CD4-positive, alpha-beta memory T cell (primary cell): ENCODE data around the gene CDC42. TPM values are rescaled to one million over a fixed set of nuclear protein-coding genes. Genes with fewer than 3 reads are reported as not detected.

Experiments
- CTCF ChIA-PET: fragments of 350-600 bp; sonication (Branson Sonifier 250); formaldehyde crosslinking; loops from one replicate; lab custom pipeline; 2021; ENCODE audit warnings: inconsistent platforms; ENCODE audit not compliant: partially characterized antibody; lab: Charles Lee
- POLR2A ChIA-PET: fragments of 350-600 bp; sonication (Branson Sonifier 250); formaldehyde crosslinking; loops from one replicate; lab custom pipeline; 2021; ENCODE audit not compliant: partially characterized antibody; lab: Charles Lee
- DNase-seq, 5 donors: peaks; one replicate each; pipeline versions ENCODE4 v3.0.0 to v3.0.0-alpha.2; 2020 to 2022; ENCODE audit warnings: mixed read lengths in 1 of 5
- H3K27ac ChIP-seq: one replicate; pipeline ENCODE4 v1.7.0; 2013; ENCODE audit warnings: low read depth, low read length
- H3K27me3 ChIP-seq: 2 replicates; pipeline ENCODE4 v1.7.0; 2013; ENCODE audit warnings: mild to moderate bottlenecking, low read length, moderate library complexity; ENCODE audit not compliant: insufficient read depth
- H3K36me3 ChIP-seq: 2 replicates; pipeline ENCODE4 v1.7.0; 2013; ENCODE audit warnings: mild to moderate bottlenecking, low read length, moderate library complexity; ENCODE audit not compliant: insufficient read depth
- H3K4me1 ChIP-seq: 2 replicates; pipeline ENCODE4 v1.7.0; 2013; ENCODE audit warnings: mild to moderate bottlenecking, low read length, moderate library complexity; ENCODE audit not compliant: insufficient read depth
- H3K4me3 ChIP-seq, 2 donors: one replicate each; pipeline ENCODE4 v1.7.0; 2013; ENCODE audit warnings: low read length in 2 of 2, mild to moderate bottlenecking in 1 of 2
- H3K9me3 ChIP-seq, 2 donors: one replicate each; pipeline ENCODE4 v1.7.0; 2013; ENCODE audit warnings: low read length in 2 of 2, control low read depth in 1 of 2; ENCODE audit not compliant: control insufficient read depth in 1 of 2
- H3K27ac Mint-ChIP-seq, 7 donors: one replicate each; pipeline ENCODE4 v1.8.0; 2020 to 2021; ENCODE audit warnings: mixed read lengths in 7 of 7, mild to moderate bottlenecking in 6 of 7, inconsistent platforms in 3 of 7, moderate library complexity in 3 of 7
- H3K27me3 Mint-ChIP-seq, 2 donors: one replicate each; pipeline ENCODE4 v1.8.0; 2020 to 2021; ENCODE audit warnings: mixed read lengths in 2 of 2
- H3K36me3 Mint-ChIP-seq, 2 donors: one replicate each; pipeline ENCODE4 v1.8.0; 2020 to 2021; ENCODE audit warnings: mixed read lengths in 2 of 2, inconsistent platforms in 1 of 2, mild to moderate bottlenecking in 1 of 2
- H3K4me1 Mint-ChIP-seq, 4 donors: one replicate each; pipeline ENCODE4 v1.8.0; 2020 to 2021; ENCODE audit warnings: mixed read lengths in 4 of 4, mild to moderate bottlenecking in 1 of 4
- H3K4me3 Mint-ChIP-seq, 8 donors: one replicate each; pipeline ENCODE4 v1.8.0; 2020 to 2021; ENCODE audit warnings: mixed read lengths in 8 of 8, mild to moderate bottlenecking in 7 of 8, moderate library complexity in 6 of 8, inconsistent platforms in 3 of 8
- H3K9me3 Mint-ChIP-seq, 8 donors: one replicate each; pipeline ENCODE4 v1.8.0; 2020 to 2021; ENCODE audit warnings: mixed read lengths in 8 of 8, mild to moderate bottlenecking in 5 of 8, inconsistent platforms in 3 of 8, moderate library complexity in 1 of 8
- intact Hi-C: fragments of 100-400 bp; cut with micrococcal nuclease; formaldehyde crosslinking; loops from one replicate; pipeline ENCODE4 v1.15.1; 2023
- polyA plus RNA-seq, 2 donors: library from polyadenylated mRNA; unstranded; fragments of 300-500 nt; fragmentation: Illumina TruSeq; gene quantifications; one replicate each; pipeline ENCODE4 v1.2.3, GENCODE V29; 2021
- total RNA-seq, 2 experiments: library from RNA; stranded (reverse); gene quantifications; one replicate each; pipeline ENCODE4 v1.2.3, GENCODE V29; 2021

The CDC42 gene
- total and polyA plus RNA-seq, 4 experiments from 2014 or later, result 159 to 320 (median 198) TPM

DNA sequence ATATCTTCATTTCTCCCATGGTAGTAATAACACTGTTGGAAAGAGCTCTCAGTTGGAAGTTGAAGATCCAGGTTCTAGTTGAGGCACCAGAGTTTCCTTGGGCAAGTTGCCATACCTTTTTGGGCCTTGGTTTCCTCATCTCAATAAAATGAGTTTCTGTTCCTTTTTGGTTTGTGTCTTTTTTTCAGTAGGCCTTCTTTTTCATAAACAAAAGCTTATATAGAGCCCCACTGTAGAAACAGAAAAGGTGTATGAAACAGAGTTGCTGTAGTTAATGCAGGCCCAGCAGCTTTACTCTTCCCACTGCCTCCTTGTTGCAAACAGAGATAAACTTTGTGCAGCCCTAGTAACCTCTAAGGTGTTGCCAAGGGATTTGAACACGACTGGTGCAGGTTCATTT, 48.7 kb downstream of the CDC42 start:
- H3K27me3 Mint-ChIP-seq, result no peaks in the 10 kb centered on the region
- peak overlapping the region in 1 of 8 donors; percentile 14 for H3K4me3 Mint-ChIP-seq
- ChIA-PET POLR2A (interaction anchor here (0.7 to 1.4 kb wide), 5 partner anchors 8 to 351 kb away, joined by 3 to 7 read pairs (median 4); no protein-coding TSS in a partner anchor), CTCF (interaction anchor here (0.9 to 1.6 kb wide), 3 partner anchors 9 to 77 kb away, joined by 3 to 5 read pairs (median 4); no protein-coding TSS in a partner anchor)
- intact Hi-C loops, result no loop called here
- Histone ChIP-seq H3K27ac (peak overlapping the region; percentile 6), H3K27me3 (no peaks in the 10 kb centered on the region), H3K4me1 (peaks cover 83% of the 10 kb centered on the region), H3K4me3 (no peak overlapping the region), H3K9me3 (no peaks in the 10 kb centered on the region), H3K36me3 (peaks cover 20% of the 10 kb centered on the region)
- no peak for DNase-seq
- no peaks in the 10 kb centered on the region for H3K9me3 Mint-ChIP-seq
- peaks cover 56 to 92% (median 74%) of the 10 kb centered on the region in 4 donors for H3K4me1 Mint-ChIP-seq
- H3K36me3 Mint-ChIP-seq, result peaks cover 17 to 61% of the 10 kb centered on the region in 2 donors
- peak overlapping the region; percentile 27 to 78 (median 59) for H3K27ac Mint-ChIP-seq

DNA sequence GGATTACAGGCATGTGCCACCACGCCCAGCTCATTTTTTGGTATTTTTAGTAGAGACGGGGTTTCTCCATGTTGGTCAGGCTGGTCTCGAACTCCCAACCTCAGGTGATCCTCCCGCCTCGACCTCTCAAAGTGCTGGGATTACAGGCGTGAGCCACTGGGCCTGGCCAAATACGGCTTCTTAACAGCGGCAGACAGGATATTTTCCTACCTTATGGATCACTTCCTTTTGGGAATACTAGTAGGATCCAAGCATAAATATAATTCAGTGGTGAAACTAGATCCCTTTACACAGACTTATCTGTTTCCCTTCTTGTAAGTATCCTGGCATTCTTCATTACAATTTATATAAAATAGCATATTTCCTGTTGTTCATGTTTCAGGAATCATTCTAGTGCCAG, 49.5 kb downstream of the CDC42 start:
- Mint-ChIP-seq H3K36me3 (peaks cover 16 to 55% of the 10 kb centered on the region in 2 donors), H3K4me1 (peaks cover 57 to 92% (median 78%) of the 10 kb centered on the region in 4 donors), H3K9me3 (no peaks in the 10 kb centered on the region), H3K27me3 (no peaks in the 10 kb centered on the region), H3K27ac (peak overlapping the region in 2 of 7 donors; percentile 22 to 80), H3K4me3 (no peak overlapping the region)
- no peak for DNase-seq
- Histone ChIP-seq H3K27ac (no peak overlapping the region), H3K4me1 (peaks cover 85% of the 10 kb centered on the region), H3K36me3 (peaks cover 15% of the 10 kb centered on the region), H3K4me3 (no peak overlapping the region), H3K27me3 (no peaks in the 10 kb centered on the region), H3K9me3 (no peaks in the 10 kb centered on the region)
- intact Hi-C loops, result no loop called here
- CTCF ChIA-PET, result no interaction called here
- POLR2A ChIA-PET, result interaction anchor here (0.7 to 2.1 kb wide), 3 partner anchors 9 to 77 kb away, joined by 3 to 8 read pairs (median 4); no protein-coding TSS in a partner anchor

- H3K9me3 ChIP-seq, result no peaks in the 10 kb centered on the region
- no peak overlapping the region for H3K4me3 ChIP-seq
- POLR2A ChIA-PET, result interaction anchor here (1.0 to 2.1 kb wide), 3 partner anchors 9 to 78 kb away, joined by 3 to 8 read pairs (median 4); no protein-coding TSS in a partner anchor
- H3K36me3 Mint-ChIP-seq, result peaks cover 8 to 50% of the 10 kb centered on the region in 2 donors
- CTCF ChIA-PET, result interaction anchor here (0.6 to 1.0 kb wide), 2 partner anchors 80 to 1022 kb away, joined by 3 to 4 read pairs; no protein-coding TSS in a partner anchor
- no peaks in the 10 kb centered on the region for H3K27me3 Mint-ChIP-seq
- H3K4me3 Mint-ChIP-seq, result peak overlapping the region in 3 of 8 donors; percentile 1 to 68 (median 42)
- H3K4me1 ChIP-seq, result peaks cover 85% of the 10 kb centered on the region
- H3K27ac ChIP-seq, result no peak overlapping the region
- no peaks in the 10 kb centered on the region for H3K9me3 Mint-ChIP-seq
- no peaks in the 10 kb centered on the region for H3K27me3 ChIP-seq
- H3K4me1 Mint-ChIP-seq, result peaks cover 54 to 88% (median 72%) of the 10 kb centered on the region in 4 donors
- H3K36me3 ChIP-seq, result peaks cover 13% of the 10 kb centered on the region
- DNase-seq, result no peak
- peak overlapping the region in 6 of 7 donors; percentile 28 to 89 (median 76) for H3K27ac Mint-ChIP-seq
- intact Hi-C loops, result no loop called here
These were observed 50.2 kb downstream of the CDC42 start for GRCh38 chr1:22102746-22103145.

- CTCF ChIA-PET, result interaction anchor here (0.8 to 2.2 kb wide), 5 partner anchors 11 to 86 kb away, joined by 4 to 16 read pairs (median 11); partner anchors contain the start of gene CDC42
- Histone ChIP-seq H3K4me3 (no peak overlapping the region), H3K27me3 (no peaks in the 10 kb centered on the region), H3K9me3 (no peaks in the 10 kb centered on the region), H3K36me3 (peaks cover 14% of the 10 kb centered on the region), H3K27ac (peak overlapping the region; percentile 32), H3K4me1 (peaks cover 73% of the 10 kb centered on the region)
- Mint-ChIP-seq H3K36me3 (peaks cover 7 to 47% of the 10 kb centered on the region in 2 donors), H3K27me3 (no peaks in the 10 kb centered on the region), H3K4me1 (peaks cover 54 to 90% (median 71%) of the 10 kb centered on the region in 4 donors), H3K27ac (peak overlapping the region; percentile 27 to 92 (median 80)), H3K9me3 (no peaks in the 10 kb centered on the region), H3K4me3 (peak overlapping the region in 7 of 8 donors; percentile 43 to 86 (median 59))
- POLR2A ChIA-PET, result interaction anchor here (0.6 to 3.2 kb wide), 11 partner anchors 11 to 82 kb away, joined by 3 to 25 read pairs (median 6); partner anchors contain the start of gene CDC42
- intact Hi-C loops, result loop anchor here (2.0 kb wide), 3 partner anchors 13 to 79 kb away; partner anchors contain the start of gene CDC42
- DNase-seq, result no peak
These were observed 51.6 kb downstream of the CDC42 start for GRCh38 chr1:22104094-22104493.

- Histone ChIP-seq H3K4me3 (no peak overlapping the region), H3K27ac (peak overlapping the region; percentile 32), H3K27me3 (no peaks in the 10 kb centered on the region), H3K36me3 (peaks cover 18% of the 10 kb centered on the region), H3K4me1 (peaks cover 64% of the 10 kb centered on the region), H3K9me3 (no peaks in the 10 kb centered on the region)
- peak overlapping the region; percentile 70 to 92 (median 80) for H3K27ac Mint-ChIP-seq
- H3K9me3 Mint-ChIP-seq, result no peaks in the 10 kb centered on the region
- CTCF ChIA-PET, result interaction anchor here (0.5 to 2.2 kb wide), 17 partner anchors 9 to 311 kb away, joined by 3 to 16 read pairs (median 3); partner anchors contain the start of gene CDC42
- POLR2A ChIA-PET, result interaction anchor here (0.6 to 3.2 kb wide), 12 partner anchors 11 to 89 kb away, joined by 3 to 25 read pairs (median 4); partner anchors contain the start of gene CDC42
- peak overlapping the region in 7 of 8 donors; percentile 19 to 86 (median 43) for H3K4me3 Mint-ChIP-seq
- H3K4me1 Mint-ChIP-seq, result peaks cover 52 to 85% (median 66%) of the 10 kb centered on the region in 4 donors
- no peaks in the 10 kb centered on the region for H3K27me3 Mint-ChIP-seq
- peaks cover 10 to 44% of the 10 kb centered on the region in 2 donors for H3K36me3 Mint-ChIP-seq
- intact Hi-C loops, result loop anchor here (2.0 to 5.0 kb wide), 4 partner anchors 14 to 312 kb away; partner anchors contain the start of gene CDC42
- peak; percentile 62 to 78 (median 72) for DNase-seq
These were observed 52.4 kb downstream of the CDC42 start for GRCh38 chr1:22104865-22105437.

GRCh38 chr1:22105611-22106207, 53.2 kb downstream of the CDC42 start:
- peaks cover 10 to 36% of the 10 kb centered on the region in 2 donors for H3K36me3 Mint-ChIP-seq

More at GRCh38 chr1:22105611-22106207, 53.2 kb downstream of the CDC42 start:
- ChIA-PET CTCF (interaction anchor here (0.7 to 2.2 kb wide), 17 partner anchors 9 to 311 kb away, joined by 3 to 16 read pairs (median 3); partner anchors contain the start of gene CDC42), POLR2A (interaction anchor here (0.6 to 3.2 kb wide), 10 partner anchors 12 to 90 kb away, joined by 3 to 25 read pairs (median 3); partner anchors contain the start of gene CDC42)
- Histone ChIP-seq H3K27me3 (no peaks in the 10 kb centered on the region), H3K4me3 (no peak overlapping the region), H3K36me3 (peaks cover 12% of the 10 kb centered on the region), H3K27ac (peak overlapping the region; percentile 30), H3K4me1 (peaks cover 57% of the 10 kb centered on the region), H3K9me3 (no peaks in the 10 kb centered on the region)
- peak; percentile 46 to 62 (median 50) for DNase-seq
- H3K9me3 Mint-ChIP-seq, result no peaks in the 10 kb centered on the region
- peak overlapping the region in 7 of 8 donors; percentile 19 to 86 (median 43) for H3K4me3 Mint-ChIP-seq
- peaks cover 46 to 78% (median 60%) of the 10 kb centered on the region in 4 donors for H3K4me1 Mint-ChIP-seq
- peak overlapping the region; percentile 70 to 92 (median 80) for H3K27ac Mint-ChIP-seq
- no peaks in the 10 kb centered on the region for H3K27me3 Mint-ChIP-seq
- intact Hi-C loops, result loop anchor here (2.0 to 5.0 kb wide), 4 partner anchors 15 to 312 kb away; partner anchors contain the start of gene CDC42
